22Rv1 (cell line): ENCODE data around the gene NKX1-1.

Experiments used
- H3K27ac ChIP-seq: fragments of 450-650 bp; 2 replicates; pipeline ENCODE4 v1.5.1; 2017
- CTCF ChIP-seq: fragments of 450-650 bp; IDR thresholded peaks from 2 replicates; pipeline ENCODE4 v1.5.1; 2017; ENCODE audit warnings: mild to moderate bottlenecking
- ZFX ChIP-seq: fragments of 450-650 bp; IDR thresholded peaks from 2 replicates; pipeline ENCODE4 v1.6.1; 2017; ENCODE audit warnings: antibody characterized with exemption, borderline replicate concordance

NKX1-1 gene

GRCh38 chr4:1410491-1411325 is 4.5 kb upstream of the NKX1-1 start:
- no peak for TF ChIP-seq CTCF
- no peak overlapping the region for H3K27ac ChIP-seq

- no peak overlapping the region for H3K27ac ChIP-seq
- TF ChIP-seq CTCF, result no peak
- no peak for TF ChIP-seq ZFX
These were observed 3.5 kb upstream of the NKX1-1 start for GRCh38 chr4:1409491-1410425.

- TF ChIP-seq ZFX (no peak), CTCF (no peak)
- H3K27ac ChIP-seq, result no peak overlapping the region
These were observed 2.8 kb upstream of the NKX1-1 start for GRCh38 chr4:1409079-1409478.

- no peak for TF ChIP-seq ZFX
- peak; percentile 31 for TF ChIP-seq CTCF
- H3K27ac ChIP-seq, result no peak overlapping the region
These were observed 2.2 kb upstream of the NKX1-1 start for GRCh38 chr4:1408418-1408817.

- no peak overlapping the region for H3K27ac ChIP-seq
- TF ChIP-seq ZFX, result no peak
- no peak for TF ChIP-seq CTCF
These were observed 1.6 kb upstream of the NKX1-1 start for GRCh38 chr4:1407657-1408333.

- H3K27ac ChIP-seq, result no peak overlapping the region
- TF ChIP-seq ZFX, result no peak
- TF ChIP-seq CTCF, result no peak
These were observed 877 bp upstream of the NKX1-1 start for GRCh38 chr4:1406981-1407656.
